GM21737 (cell line): ENCODE results near the gene PARD3B.

Experiments
- ATAC-seq: cut with Tn5 transposase; IDR thresholded peaks from one replicate; pipeline ENCODE4 v1.9.1; 2021; ENCODE audit warnings: mild to moderate bottlenecking, moderate library complexity; ENCODE audit not compliant: unreplicated experiment

The PARD3B gene

DNA sequence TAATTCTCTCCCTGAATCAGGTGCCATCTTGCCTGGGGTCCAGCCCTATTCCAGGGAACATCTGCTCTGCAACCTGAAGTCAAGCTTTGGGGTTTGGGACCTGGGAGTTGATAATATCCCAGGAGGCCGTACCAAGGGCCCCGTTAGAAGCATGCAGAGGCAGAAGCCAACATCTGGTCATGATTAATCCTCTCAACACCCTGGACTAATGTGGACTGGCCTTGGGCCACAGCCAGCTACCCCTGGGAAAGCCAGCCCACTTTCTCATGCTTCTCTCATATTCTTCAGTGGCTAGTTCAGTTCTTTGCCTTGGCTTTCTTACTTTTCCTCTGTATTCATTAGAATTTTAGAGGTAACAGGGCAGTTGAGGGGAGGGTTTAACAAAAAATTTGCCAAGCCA, 621.5 kb downstream of the PARD3B start:
- no peak for ATAC-seq

DNA sequence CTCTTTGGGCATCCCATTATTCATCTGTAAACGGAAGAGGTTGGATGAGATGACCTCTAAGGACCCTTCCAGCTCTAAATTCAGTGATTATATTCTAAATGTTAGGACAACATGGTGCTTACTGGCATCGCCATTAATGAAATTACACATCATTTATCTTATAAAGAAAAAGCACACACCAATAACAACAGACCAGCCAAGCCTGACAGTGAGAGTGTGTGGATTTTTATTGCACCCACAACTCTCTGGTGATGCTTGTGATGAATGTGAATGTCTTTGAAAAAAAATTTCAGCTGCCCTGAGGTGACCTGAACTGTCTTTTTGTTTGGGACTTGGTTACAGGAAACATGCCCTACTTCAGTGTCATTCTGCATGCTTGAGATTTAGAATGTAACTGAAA, 623.7 kb downstream of the PARD3B start:
- ATAC-seq = no peak

DNA sequence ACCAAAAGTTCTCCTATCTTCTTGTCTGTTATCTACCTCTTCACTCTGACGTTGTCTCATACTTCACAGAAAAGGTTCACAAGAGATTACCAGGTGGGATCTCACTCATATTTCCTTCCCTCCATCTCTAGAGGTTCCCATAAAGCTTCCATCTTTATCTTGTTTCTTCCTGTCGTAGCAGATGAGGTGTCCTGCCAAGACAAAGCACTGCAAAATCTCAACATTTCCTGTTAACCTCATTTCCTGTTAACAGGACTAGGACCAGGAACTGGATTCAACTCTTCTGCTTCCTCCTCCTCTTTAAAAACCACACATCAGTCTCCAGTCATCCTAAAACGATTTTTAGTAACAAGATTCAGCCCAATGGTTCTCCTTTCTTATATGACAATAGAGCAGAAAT, 624.2 kb downstream of the PARD3B start:
- ATAC-seq = no peak

DNA sequence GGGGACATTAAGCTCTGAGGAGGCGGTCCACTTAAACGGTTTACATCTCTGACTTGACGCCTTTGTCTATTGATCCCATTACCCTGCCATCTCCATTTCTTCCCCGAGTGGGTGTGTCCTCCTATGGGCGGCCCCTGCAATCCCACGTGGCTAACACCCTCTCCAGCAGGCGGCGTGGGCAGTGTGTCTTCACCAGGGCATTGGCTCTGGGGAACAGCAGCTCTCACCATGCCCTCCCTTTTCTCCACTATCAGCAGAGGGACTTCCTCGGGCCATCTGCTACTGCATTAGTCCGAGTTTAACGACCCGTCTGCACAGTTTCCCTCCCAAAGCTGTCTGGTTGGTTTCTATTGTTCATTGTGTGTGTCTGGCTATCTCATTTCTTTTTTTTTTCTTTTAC, 625.1 kb downstream of the PARD3B start:
- no peak for ATAC-seq

- ATAC-seq = no peak
Observed at GRCh38 chr2:205171261-205171940, 626.1 kb downstream of the PARD3B start.

DNA sequence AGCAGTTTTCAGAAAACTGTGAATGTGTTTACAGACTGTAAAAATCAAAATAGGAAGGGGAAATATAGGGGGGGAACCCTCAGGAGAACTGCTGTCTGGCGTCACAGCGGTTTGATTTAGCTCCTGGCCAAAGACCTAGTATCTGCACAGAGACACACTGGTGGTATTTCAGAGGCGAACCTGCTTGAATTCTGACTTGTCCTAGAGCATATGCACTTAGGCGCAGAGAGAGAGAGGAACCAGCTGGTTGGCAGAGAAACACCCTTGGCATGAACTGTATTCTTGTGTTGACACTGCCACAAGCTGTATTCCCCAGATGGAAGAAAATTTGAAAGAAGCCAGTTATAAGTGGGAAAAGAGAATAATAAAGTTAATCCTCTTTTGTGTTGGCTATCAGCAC, 630.6 kb downstream of the PARD3B start:
- ATAC-seq = no peak

- ATAC-seq = no peak
Observed at GRCh38 chr2:205176546-205176945, 631.3 kb downstream of the PARD3B start.

GRCh38 chr2:205177546-205177945, 632.3 kb downstream of the PARD3B start:
- no peak for ATAC-seq

DNA sequence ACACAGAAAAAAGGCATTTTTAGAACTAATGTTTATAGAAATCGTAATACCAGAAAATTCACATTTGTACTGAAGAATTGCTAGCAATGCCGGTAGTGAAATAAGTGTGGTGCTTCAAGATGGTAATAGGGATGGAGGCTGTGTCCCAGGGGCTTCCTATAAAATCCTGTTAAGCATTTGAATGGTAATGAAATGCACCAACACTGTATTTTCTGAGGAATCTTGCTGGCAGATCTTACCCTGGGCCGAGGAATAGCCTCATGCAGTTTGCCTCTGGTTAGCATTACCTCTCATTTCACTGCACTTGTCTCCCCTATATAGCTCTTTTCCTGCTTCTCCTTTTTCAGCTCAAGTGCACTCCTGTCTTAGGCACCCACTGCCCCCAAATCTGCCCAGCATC, 635.5 kb downstream of the PARD3B start:
- ATAC-seq = no peak

GRCh38 chr2:205187731-205188130, 642.5 kb downstream of the PARD3B start:
- ATAC-seq = no peak

DNA sequence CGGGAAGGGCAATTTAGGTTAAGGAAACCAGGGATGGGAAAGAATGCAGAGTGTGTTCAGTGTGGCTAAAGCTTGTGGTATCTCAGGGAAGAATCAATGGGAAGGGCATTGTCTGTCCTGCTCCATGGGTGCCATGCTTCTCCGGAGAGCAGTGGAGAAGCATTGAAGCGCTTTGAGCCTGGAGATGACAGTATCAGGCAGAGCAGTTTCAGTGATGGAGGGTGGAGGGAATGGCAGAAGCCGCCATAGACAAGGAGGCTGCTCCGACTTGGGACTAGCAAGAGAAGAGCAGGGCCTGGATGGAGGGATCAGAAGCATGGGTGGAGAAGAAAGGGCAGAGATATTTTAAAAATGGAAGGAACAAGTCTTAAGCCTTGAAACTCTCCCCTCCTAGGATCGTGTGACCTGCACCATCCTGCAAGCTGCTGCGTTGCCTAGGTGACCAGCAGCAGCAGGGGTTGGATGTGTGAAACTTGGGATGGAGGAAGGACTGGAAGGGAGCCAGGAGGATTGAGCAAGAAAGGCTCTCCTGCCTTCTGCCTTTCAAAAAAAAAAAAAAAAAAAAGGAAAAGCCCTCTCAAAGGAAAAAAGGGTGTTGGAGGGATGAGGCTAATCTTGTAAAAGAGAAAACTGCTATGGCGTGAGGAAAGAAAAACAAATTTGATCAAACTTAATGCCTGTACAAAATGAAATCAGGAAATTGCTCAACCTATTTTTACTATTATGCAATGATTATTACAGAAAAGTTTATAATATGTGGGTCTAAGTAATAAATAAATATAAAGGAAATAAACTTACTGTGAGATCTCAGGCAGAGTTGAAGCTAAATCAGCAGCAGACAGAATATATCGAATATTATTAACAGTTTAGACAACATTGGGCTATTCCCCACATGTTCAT, 643.2 kb downstream of the PARD3B start:
- no peak for ATAC-seq

DNA sequence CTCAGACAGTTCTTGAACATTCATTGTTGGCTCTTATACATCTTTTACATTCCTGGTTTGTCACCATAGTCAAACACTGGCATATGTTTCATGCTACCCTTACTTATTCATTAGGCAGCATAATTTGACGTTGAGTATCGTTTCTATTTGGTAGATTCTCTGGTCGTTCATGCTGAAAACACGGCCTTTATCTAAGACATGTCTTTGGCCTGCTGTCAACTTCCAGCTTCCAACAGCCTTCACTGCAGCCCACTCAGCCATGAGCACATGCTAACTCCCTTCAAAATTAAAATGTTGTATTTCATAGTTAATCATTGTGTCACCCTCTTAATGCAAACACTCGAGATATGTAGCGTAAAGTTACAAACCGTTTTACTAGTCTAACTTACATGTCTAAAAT, 644.0 kb downstream of the PARD3B start:
- ATAC-seq = no peak

DNA sequence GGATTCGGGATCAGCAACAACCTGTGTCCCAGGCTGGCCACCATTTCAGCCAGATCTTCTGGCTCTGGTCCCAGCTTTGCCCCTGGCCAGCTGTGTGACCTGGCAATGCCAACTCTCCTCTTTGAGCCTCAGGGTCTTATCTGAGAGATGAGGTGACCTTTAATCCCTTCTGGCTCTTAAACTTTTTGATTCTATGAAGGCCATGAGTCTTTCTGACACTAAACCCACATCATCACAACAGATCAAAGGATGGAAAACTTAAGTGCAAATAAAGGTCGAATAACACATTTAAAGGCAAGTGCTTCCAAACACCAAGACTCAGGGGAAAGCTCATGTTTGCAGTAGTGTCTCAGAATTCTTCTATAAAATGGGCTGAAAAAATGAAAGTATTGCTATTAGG, 645.3 kb downstream of the PARD3B start:
- ATAC-seq = no peak

DNA sequence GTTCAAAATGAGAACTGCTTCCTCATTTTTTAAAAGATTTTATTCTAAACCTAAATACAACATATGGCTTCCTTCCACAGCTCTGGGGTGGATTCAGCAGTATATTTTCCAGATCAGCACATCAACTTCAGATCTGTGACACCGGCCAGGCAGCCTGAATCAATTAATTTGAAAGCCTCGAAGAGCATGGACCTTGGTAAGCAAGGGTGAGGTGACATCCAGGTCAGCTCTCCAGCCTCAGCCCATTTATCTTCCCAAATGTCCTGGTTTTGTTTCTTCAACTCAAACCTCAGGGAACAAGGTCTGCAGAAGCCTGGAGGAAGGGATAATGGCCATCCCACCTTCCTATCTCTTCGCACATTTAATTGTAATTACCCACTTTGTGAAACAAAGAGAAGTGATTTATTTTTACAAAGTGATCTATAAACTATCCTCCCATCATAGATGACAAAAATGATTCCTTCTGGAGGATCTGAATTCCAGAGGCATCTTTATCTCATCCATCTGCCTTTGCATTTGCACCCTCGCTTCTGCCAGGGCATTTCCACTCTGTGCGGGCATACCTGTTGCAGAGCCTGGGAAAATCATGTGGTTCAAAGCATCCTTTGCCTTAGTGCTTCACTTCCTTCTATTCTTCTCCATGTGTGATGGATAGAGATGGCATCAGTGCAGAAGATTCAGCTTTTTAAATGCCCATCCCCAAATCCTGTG, 648.0 kb downstream of the PARD3B start:
- ATAC-seq = no peak

DNA sequence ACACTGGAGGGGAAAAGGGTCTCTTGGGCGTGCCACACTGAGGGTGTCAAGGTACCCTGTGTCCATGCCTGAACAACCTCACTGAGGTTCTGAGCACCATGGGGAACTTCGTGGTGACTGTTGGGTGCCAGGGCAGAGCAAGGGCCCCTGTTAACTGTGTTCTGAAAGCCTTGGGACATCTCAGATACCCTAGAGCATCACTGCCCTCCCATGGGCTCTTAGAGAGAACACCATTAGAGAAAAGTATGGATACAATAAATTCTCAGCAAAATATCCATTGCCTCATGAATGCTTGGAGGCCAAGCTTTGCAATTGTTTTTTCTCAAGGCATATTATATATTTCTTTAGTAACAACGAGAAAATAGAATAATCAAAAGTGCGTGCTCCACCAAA, 648.6 kb downstream of the PARD3B start:
- no peak for ATAC-seq

GRCh38 chr2:205197468-205198139, 652.3 kb downstream of the PARD3B start:
- no peak for ATAC-seq

- no peak for ATAC-seq
Observed at GRCh38 chr2:205198140-205198525, 652.9 kb downstream of the PARD3B start.

DNA sequence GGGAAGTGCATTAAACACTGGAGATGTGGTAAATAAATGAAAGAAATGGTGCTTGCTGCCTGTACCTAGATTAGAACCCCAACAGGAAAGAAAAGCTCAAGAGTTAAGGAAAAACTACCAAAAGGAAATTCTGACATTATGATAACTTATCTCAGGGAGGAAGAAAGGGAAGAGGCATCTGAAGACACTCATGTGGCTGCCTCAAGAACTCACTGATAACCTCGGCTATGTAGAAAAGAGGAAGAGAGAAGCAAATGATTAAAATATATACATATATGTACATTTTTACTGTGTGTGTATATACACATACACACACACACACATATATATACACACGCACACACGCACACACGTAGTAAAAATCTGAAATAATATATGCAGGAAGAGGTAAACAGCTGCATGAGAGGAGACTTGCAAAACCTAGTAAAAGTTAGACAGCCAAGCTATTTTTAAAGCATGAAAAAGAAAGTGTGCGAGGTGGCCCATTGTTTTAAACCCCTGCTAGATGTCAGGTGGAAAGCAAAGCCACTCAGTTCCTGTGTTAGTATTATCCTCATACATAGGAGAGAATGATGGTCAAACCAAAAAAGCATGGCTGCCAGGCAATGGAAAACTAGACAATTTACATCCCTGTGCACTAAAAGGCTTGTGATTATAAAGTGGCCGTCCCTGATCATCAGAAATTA, 654.0 kb downstream of the PARD3B start:
- ATAC-seq = no peak

DNA sequence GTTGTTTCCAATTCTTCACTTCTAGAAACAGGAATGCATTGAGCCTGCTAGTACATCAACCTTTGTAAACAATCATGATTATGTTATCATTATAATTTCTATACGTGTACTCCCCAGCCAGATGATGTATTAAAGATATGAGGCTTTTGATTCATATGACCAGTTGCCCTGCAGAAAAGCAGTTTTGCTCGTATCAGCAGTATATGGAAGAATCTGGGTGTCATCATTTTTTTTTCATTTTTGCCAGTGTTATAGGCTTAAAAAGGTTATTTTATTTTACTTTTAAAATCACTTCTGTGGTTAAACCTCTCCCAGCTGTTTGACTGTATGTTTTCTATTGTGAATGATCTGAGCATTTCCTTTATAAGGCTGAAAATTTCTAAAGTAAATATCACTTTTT, 665.2 kb downstream of the PARD3B start:
- ATAC-seq = no peak

GRCh38 chr2:205212357-205212756, 667.1 kb downstream of the PARD3B start:
- no peak for ATAC-seq

DNA sequence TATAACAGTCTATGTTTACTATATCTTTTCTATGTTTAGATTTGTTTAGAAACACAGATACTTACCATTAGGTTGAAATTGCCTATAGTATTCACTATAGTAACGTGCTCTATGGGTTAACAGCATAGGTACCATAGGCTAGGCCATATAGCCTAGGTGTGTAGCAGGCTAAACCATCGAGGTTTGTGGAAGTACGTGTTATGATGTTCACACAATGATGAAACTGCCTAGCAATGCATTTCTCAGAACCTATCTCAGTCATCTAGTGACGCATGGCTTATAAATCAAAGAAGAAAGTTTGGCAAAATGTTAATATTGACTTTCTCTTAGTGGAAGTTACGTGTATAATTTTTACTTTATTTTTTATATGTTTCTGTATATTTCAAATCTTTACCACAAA, 670.8 kb downstream of the PARD3B start:
- ATAC-seq = no peak
